Measurements from ENCODE around the gene SMAD3. TPM values are rescaled to one million over a fixed set of nuclear protein-coding genes. Genes with fewer than 3 reads are reported as not detected.

The SMAD3 gene
- total and polyA plus RNA-seq, 4 donors, result 4.0 to 12.2 (median 5.5) TPM

GRCh38 chr15:67120009-67120838, 54.8 kb downstream of the SMAD3 start:
- DNase-seq (ENCODE audit: low spot score), result no peak
- Histone ChIP-seq H3K9me3 (ENCODE audit: control insufficient read depth in 4 of 4, low read length in 3 of 4) (no peaks in the 10 kb centered on the region), H3K9ac (ENCODE audit: low read depth in 1 of 2, low read length in 2 of 2) (peak overlapping the region in 1 of 2 donors; percentile 11), H3K4me1 (ENCODE audit: control insufficient read depth in 4 of 4, insufficient read depth in 4 of 4, low read length in 3 of 4) (peaks cover 13 to 42% (median 35%) of the 10 kb centered on the region in 4 donors), H3K36me3 (ENCODE audit: control insufficient read depth in 4 of 4, insufficient read depth in 3 of 4, low read depth in 1 of 4, low read length in 3 of 4) (no peaks in the 10 kb centered on the region), H3K27ac (ENCODE audit: low read depth in 1 of 2, low read length in 2 of 2) (peak overlapping the region; percentile 76 to 80), H3K4me3 (ENCODE audit: low read depth in 1 of 3, low read length in 3 of 3) (no peak overlapping the region), H3K27me3 (ENCODE audit: control insufficient read depth in 4 of 4, insufficient read depth in 4 of 4, low read length in 3 of 4) (no peaks in the 10 kb centered on the region)
- TF ChIP-seq HNF4A (conservative IDR thresholded peaks at IDR 0.05), result peak; percentile 39 to 45
- TF ChIP-seq, protein P1, sequence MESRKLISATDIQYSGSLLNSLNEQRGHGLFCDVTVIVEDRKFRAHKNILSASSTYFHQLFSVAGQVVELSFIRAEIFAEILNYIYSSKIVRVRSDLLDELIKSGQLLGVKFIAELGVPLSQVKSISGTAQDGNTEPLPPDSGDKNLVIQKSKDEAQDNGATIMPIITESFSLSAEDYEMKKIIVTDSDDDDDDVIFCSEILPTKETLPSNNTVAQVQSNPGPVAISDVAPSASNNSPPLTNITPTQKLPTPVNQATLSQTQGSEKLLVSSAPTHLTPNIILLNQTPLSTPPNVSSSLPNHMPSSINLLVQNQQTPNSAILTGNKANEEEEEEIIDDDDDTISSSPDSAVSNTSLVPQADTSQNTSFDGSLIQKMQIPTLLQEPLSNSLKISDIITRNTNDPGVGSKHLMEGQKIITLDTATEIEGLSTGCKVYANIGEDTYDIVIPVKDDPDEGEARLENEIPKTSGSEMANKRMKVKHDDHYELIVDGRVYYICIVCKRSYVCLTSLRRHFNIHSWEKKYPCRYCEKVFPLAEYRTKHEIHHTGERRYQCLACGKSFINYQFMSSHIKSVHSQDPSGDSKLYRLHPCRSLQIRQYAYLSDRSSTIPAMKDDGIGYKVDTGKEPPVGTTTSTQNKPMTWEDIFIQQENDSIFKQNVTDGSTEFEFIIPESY (IDR thresholded peaks at IDR 0.05), result no peak
- TF ChIP-seq HNF4G (IDR thresholded peaks at IDR 0.05), result peak; percentile 11
- WGBS, result 81% methylated on average over 9 of the region's 9 CpGs

DNA sequence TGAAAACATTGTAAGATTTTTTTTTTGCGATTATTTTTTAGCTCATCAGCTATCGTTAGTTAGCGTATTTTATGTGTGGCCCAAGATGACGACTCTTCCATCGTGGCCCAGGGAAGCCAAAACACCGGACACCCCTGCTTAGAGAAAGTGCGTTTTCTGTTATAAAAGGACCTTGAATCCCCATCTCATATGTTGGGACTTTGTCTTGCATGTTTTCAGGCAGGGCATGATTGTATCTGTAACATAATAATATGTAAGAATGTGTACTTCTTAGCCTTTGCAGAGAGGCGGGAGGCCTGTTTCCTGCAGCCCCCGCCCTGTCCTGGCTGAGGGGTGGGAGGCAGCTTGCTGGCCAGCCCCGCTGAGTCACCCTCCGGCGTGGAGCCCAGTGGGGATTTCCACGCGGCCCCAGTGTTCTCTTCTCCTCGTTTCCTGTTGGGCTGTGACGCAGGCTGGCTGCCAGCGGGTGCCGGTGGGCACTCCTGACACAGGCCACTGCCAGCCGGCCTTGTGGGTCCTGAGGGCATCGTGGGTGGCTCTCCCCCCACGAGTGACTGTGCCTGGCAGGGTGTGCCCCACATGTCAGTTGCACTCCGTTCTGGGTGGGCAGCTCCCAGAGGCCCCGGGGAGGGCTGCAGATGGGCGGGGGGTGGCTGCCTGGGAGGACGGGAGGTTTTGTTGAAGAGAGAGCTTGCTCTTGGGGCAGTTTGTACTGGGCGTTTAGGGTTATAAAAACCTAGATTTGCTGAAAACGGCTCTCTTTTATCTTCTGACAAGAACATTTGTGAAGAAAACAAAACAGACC, 55.6 kb downstream of the SMAD3 start:
- H3K9ac ChIP-seq (ENCODE audit: low read depth in 1 of 2, low read length in 2 of 2), result peak overlapping the region in 1 of 2 donors; percentile 11
- peaks cover 16 to 49% (median 40%) of the 10 kb centered on the region in 4 donors for H3K4me1 ChIP-seq (ENCODE audit: control insufficient read depth in 4 of 4, insufficient read depth in 4 of 4, low read length in 3 of 4)
- no peaks in the 10 kb centered on the region for H3K27me3 ChIP-seq (ENCODE audit: control insufficient read depth in 4 of 4, insufficient read depth in 4 of 4, low read length in 3 of 4)
- no peaks in the 10 kb centered on the region for H3K36me3 ChIP-seq (ENCODE audit: control insufficient read depth in 4 of 4, insufficient read depth in 3 of 4, low read depth in 1 of 4, low read length in 3 of 4)
- TF ChIP-seq EGR1 (IDR thresholded peaks at IDR 0.05; ENCODE audit: low read depth in 2 of 2), result no peak
- TF ChIP-seq, protein P2, sequence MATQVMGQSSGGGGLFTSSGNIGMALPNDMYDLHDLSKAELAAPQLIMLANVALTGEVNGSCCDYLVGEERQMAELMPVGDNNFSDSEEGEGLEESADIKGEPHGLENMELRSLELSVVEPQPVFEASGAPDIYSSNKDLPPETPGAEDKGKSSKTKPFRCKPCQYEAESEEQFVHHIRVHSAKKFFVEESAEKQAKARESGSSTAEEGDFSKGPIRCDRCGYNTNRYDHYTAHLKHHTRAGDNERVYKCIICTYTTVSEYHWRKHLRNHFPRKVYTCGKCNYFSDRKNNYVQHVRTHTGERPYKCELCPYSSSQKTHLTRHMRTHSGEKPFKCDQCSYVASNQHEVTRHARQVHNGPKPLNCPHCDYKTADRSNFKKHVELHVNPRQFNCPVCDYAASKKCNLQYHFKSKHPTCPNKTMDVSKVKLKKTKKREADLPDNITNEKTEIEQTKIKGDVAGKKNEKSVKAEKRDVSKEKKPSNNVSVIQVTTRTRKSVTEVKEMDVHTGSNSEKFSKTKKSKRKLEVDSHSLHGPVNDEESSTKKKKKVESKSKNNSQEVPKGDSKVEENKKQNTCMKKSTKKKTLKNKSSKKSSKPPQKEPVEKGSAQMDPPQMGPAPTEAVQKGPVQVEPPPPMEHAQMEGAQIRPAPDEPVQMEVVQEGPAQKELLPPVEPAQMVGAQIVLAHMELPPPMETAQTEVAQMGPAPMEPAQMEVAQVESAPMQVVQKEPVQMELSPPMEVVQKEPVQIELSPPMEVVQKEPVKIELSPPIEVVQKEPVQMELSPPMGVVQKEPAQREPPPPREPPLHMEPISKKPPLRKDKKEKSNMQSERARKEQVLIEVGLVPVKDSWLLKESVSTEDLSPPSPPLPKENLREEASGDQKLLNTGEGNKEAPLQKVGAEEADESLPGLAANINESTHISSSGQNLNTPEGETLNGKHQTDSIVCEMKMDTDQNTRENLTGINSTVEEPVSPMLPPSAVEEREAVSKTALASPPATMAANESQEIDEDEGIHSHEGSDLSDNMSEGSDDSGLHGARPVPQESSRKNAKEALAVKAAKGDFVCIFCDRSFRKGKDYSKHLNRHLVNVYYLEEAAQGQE (IDR thresholded peaks at IDR 0.05), result no peak
- no peak for TF ChIP-seq NR2F2 (IDR thresholded peaks at IDR 0.05)
- peak; percentile 17 for TF ChIP-seq SP1 (IDR thresholded peaks at IDR 0.05)
- TF ChIP-seq RAD21 (IDR thresholded peaks at IDR 0.05), result peak in 1 of 2 donors; percentile 16
- TF ChIP-seq TAF1 (conservative IDR thresholded peaks at IDR 0.05), result no peak
- TF ChIP-seq JUND (IDR thresholded peaks at IDR 0.05), result peak; percentile 60 to 62
- no peak for TF ChIP-seq HNF4G (IDR thresholded peaks at IDR 0.05)
- peak overlapping the region; percentile 76 to 80 for H3K27ac ChIP-seq (ENCODE audit: low read depth in 1 of 2, low read length in 2 of 2)
- 58% methylated on average over 27 of the region's 27 CpGs for WGBS
- no peaks in the 10 kb centered on the region for H3K9me3 ChIP-seq (ENCODE audit: control insufficient read depth in 4 of 4, low read length in 3 of 4)
- no peak overlapping the region for H3K4me3 ChIP-seq (ENCODE audit: low read depth in 1 of 3, low read length in 3 of 3)
- DNase-seq (ENCODE audit: low spot score), result no peak

Measured in liver (tissue), 9 donors.